ENCODE results near the gene KIAA1217.

Gene KIAA1217

DNA sequence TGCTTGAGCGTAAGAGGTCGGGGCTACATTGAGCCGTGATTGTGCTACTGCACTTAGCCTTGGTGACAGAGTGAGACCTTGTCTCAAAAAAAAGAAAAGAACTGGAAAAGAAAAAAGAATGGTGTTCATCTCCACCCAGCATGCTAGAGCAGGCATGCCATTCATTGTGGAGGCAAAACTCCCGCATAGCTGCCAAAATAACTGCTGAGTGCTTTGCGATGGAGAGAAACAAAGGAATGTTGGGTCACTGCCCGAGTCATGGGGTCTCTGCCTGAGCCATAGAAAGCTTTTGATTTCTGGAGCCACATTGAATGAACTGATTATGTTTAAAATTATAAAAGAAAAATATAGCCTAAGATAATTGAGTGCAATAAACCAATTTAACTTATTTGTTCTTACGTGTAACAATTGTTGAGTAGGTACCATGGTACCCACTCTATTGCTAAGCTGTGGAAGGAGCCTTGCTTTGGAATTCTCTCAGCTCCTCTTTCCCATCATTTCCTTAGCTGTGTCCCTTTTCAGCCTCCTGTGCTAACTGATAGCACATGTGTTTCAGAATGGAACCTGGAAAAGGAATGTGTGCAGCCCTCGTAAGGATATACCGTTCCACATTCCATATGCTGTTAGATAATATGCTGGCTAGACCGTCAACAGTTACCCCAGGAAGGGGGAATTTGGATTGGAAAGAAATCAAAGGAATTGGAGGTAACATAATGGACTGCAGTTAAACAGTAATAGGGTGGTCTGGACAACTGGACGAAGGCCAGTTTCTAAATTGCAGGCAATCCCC, 99.0 kb downstream of the KIAA1217 start:
- TF ChIP-seq SIN3A (IDR thresholded peaks at IDR 0.05; ENCODE audit: borderline replicate concordance, insufficient read depth, low read length): no peak
- TF ChIP-seq TAF1 (IDR thresholded peaks at IDR 0.05; ENCODE audit: borderline replicate concordance, insufficient read depth, low read length): no peak
- no peak for TF ChIP-seq REST (IDR thresholded peaks at IDR 0.05; ENCODE audit: insufficient read depth in 1 of 2, low read depth in 2 of 2, low read length in 2 of 2)
- TF ChIP-seq FOXP2 (optimal IDR thresholded peaks at IDR 0.05; ENCODE audit: borderline replicate concordance, extremely low read depth, extremely low read length, insufficient read depth): no peak

DNA sequence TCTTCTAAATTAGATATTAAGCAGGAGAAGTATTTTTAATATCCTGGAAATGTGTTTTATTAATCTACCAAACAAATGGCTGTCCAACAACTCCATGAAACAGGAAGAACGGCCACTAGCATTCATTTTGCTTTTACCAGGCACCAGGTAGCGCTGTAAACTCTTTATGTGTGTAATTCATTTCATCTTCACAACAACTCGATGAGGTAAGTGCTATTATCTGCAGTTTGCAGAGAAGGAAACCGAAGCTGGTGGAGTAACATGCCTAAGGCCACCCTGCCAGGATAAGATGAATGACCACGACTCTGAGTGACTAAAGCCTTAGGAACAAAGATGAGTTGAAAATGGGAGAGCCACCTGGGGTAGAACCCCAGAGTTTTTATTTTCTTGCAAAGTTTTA, 101.2 kb downstream of the KIAA1217 start:
- no peak for TF ChIP-seq SIN3A (IDR thresholded peaks at IDR 0.05; ENCODE audit: borderline replicate concordance, insufficient read depth, low read length)
- TF ChIP-seq POLR2AphosphoS5 (IDR thresholded peaks at IDR 0.05; ENCODE audit: low read depth, low read length): no peak
- no peak for TF ChIP-seq FOXP2 (optimal IDR thresholded peaks at IDR 0.05; ENCODE audit: borderline replicate concordance, extremely low read depth, extremely low read length, insufficient read depth)
- TF ChIP-seq REST (IDR thresholded peaks at IDR 0.05; ENCODE audit: insufficient read depth in 1 of 2, low read depth in 2 of 2, low read length in 2 of 2): no peak
- TF ChIP-seq TAF1 (IDR thresholded peaks at IDR 0.05; ENCODE audit: borderline replicate concordance, insufficient read depth, low read length): no peak

GRCh38 chr10:24311888-24312287, 103.0 kb downstream of the KIAA1217 start:
- no peak for TF ChIP-seq TAF1 (IDR thresholded peaks at IDR 0.05; ENCODE audit: borderline replicate concordance, insufficient read depth, low read length)

DNA sequence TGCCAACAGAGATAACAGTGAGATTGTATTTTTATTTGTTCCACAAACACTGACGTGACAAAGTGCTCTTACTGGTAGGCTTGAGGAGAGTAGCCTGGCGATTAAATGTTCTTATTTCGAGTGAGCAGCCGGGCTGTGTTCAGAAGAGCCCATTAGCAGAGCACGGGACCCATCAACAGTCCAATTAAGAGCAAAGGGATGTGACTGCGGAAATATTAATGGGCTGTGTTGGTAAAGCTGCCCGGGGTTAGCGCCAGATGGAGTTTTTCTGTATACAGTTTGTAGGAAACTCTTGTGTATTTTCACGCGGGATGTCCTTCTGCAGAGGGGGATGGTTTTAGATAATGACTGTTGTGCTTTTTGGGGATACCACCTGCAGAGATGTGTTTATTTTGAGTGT, 104.3 kb downstream of the KIAA1217 start:
- TF ChIP-seq TAF1 (IDR thresholded peaks at IDR 0.05; ENCODE audit: borderline replicate concordance, insufficient read depth, low read length) (no peak), POLR2AphosphoS5 (IDR thresholded peaks at IDR 0.05; ENCODE audit: low read depth, low read length) (no peak), SIN3A (IDR thresholded peaks at IDR 0.05; ENCODE audit: borderline replicate concordance, insufficient read depth, low read length) (no peak), REST (IDR thresholded peaks at IDR 0.05; ENCODE audit: insufficient read depth in 1 of 2, low read depth in 2 of 2, low read length in 2 of 2) (no peak)

DNA sequence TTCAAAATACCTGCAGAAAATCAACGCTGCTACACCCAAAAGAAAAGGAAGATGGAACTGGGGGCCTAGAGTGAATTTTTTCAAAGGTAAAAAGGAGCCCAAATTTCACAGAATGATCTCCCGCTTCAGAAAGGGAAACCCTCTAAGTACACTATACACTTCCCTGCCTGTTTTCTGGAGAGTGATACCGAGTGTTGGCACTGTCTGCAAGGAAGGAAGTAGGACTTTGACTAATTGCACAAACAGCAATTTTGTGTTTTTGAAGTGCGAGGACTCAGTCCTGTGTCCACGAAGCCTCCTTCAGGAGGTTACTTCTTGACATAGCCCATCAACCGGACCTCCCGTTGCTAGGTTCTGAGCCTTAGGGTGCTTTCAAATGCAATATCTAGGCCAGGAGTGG, 106.3 kb downstream of the KIAA1217 start:
- TF ChIP-seq TAF1 (IDR thresholded peaks at IDR 0.05; ENCODE audit: borderline replicate concordance, insufficient read depth, low read length) (no peak), POLR2AphosphoS5 (IDR thresholded peaks at IDR 0.05; ENCODE audit: low read depth, low read length) (no peak), FOXP2 (optimal IDR thresholded peaks at IDR 0.05; ENCODE audit: borderline replicate concordance, extremely low read depth, extremely low read length, insufficient read depth) (no peak), SIN3A (IDR thresholded peaks at IDR 0.05; ENCODE audit: borderline replicate concordance, insufficient read depth, low read length) (no peak)

DNA sequence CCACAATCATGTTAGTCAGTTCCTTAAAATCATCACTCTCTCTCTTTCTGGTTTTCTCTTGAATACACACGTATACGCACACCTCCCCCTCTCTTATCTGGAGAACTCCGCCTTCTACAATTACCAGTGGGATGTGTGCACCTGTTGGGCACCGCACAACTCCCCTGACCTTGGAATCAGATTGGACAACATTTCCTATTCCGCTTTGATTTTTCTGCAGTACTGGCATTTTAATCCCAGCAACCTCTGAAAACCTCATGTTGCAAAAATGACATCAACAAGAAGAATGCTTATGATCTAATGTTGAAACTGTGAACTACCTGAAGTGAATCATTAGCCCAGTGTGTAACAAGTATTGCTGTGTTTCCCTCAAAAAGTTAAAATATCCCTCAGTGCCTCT, 109.6 kb downstream of the KIAA1217 start:
- TF ChIP-seq REST (IDR thresholded peaks at IDR 0.05; ENCODE audit: insufficient read depth in 1 of 2, low read depth in 2 of 2, low read length in 2 of 2): no peak
- no peak for TF ChIP-seq TAF1 (IDR thresholded peaks at IDR 0.05; ENCODE audit: borderline replicate concordance, insufficient read depth, low read length)
- no peak for TF ChIP-seq FOXP2 (optimal IDR thresholded peaks at IDR 0.05; ENCODE audit: borderline replicate concordance, extremely low read depth, extremely low read length, insufficient read depth)
- TF ChIP-seq POLR2AphosphoS5 (IDR thresholded peaks at IDR 0.05; ENCODE audit: low read depth, low read length): no peak
- TF ChIP-seq SIN3A (IDR thresholded peaks at IDR 0.05; ENCODE audit: borderline replicate concordance, insufficient read depth, low read length): no peak

All from PFSK-1 (cell line).